CD4-positive, alpha-beta T cell treated with Interleukin-6 for 4 hours (primary cell): ENCODE data around the gene GREB1.

ENCODE experiments used
- DNase-seq: peaks from one replicate; pipeline ENCODE4 v3.0.0-alpha.2; 2020; ENCODE audit warnings: mixed read lengths

The GREB1 gene

DNA sequence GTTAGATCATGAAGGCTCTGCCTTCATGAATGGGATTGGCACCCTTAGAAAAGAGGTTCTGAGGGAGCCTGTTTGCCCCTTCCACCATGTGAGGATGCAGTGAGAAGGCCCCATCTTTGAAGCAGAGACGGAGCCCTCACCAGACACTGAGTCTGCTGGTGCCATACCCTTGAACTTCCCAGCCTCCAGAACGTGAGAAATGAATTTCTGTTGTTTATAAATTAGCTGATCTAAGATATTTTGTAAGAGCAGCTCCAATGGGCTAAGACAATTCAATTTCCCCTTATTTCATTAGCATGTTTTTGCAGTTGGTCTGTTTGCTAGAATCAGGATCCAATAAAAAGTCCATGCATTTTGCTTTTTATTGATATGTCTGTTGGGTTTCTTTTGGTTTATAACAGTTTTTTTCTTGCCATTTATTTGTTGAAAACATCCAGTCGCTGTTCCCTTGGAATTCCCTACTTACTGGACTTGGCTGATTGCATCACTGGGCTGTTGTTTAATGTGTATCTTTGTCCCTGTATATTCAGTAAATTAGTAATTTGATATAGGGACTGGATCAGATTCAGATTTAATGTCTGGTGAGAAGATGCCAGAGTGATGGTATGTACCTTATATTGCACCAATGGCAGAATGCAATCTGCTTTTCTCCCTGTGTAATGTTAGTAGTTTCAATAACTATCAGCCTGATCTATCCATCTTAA lies 24.0 kb upstream of the GREB1 start:
- no peak for DNase-seq

DNA sequence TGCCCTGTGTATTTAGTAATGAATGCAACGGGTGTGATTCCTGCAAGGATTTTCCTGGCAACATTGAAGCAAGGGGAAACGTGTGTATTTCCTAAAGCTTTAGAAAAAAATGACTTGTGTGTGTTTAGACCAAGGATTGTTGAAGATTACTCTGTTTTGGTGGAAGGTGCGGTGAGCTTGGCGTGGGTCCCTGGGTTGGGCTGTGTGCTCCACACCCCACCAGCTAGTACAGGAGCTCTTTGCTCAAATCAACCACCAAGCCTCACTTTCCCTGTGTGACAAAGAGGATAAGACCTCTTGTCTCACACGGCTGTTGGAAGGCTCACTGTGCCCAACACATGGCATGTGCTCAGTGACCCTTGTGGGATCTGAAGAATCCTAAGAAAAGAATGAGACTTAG lies 21.4 kb upstream of the GREB1 start:
- DNase-seq = no peak

- no peak for DNase-seq
Observed at GRCh38 chr2:11513319-11513718, 20.5 kb upstream of the GREB1 start.

DNA sequence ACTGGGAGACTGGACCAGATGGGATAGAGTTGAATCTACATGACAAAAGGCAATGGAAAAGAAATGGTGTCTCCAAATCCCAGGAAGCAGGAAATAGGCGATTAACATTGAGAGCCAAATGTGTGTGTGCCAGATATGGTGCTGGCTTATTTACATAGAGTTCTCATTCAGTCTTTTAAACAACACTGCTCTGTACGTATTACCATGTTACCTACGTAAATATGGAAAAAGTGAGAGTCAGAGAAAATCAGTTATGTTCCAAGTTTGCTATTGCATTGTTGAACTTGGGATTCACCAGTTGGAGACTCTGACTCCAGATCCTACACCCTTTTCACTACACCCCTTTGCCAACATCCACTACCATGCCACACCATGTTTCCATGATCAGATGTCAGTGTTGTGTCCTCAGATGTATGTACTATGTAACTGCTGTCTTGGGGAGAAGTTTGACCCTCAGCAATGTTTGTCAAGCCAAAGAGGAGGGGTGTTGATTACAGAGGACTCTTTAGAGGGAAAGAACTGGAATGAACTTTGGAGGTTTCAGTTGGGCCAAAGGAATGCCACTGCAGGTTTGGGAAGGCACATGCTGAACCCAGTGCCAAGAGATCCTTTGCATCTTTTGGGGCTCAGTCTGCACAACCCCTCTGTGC lies 19.6 kb upstream of the GREB1 start:
- DNase-seq = no peak

DNA sequence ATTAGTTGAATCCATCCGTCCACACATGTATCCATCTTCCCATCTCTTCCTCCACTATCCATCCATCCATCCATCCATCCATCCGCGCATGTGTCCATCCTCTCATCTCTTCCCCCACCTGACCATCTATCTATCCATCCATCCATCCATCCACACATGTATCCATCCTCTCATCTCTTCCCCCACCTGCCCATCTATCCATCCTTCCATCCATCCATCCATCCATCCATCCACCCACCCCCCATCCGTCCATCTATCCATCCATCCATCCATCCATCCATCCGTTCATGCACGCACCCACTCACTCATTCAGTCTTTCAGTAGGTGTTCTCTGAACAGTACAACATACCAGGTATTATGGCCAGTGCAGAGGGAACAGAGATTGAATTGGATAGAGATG lies 18.9 kb upstream of the GREB1 start:
- DNase-seq = no peak

- no peak for DNase-seq
Observed at GRCh38 chr2:11515490-11515981, 18.3 kb upstream of the GREB1 start.

- DNase-seq = no peak
Observed at GRCh38 chr2:11516984-11517648, 16.7 kb upstream of the GREB1 start.

DNA sequence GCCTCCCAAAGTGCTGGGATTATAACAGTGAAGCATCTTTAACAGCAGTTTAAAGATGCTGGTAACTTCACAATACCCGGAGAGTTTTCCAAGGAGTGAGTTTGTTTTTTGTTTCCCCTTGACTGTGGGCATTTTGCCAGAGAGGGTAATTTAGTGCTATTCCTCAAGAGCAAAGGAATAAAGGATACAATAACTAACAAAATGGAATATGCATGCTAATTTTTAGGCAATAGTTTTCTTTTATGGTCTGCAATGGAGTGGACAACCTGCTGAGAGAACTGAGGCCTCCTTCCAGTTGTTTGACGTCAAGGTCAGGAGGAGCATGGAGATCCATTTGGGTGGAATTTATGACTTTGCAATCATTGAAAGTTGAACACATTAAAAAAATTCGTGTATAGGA lies 15.9 kb upstream of the GREB1 start:
- no peak for DNase-seq

- DNase-seq = no peak
Observed at GRCh38 chr2:11520092-11520693, 13.7 kb upstream of the GREB1 start.

- no peak for DNase-seq
Observed at GRCh38 chr2:11521775-11522174, 12.1 kb upstream of the GREB1 start.

GRCh38 chr2:11524470-11524869 lies 9.4 kb upstream of the GREB1 start:
- no peak for DNase-seq

GRCh38 chr2:11525762-11526161 lies 8.1 kb upstream of the GREB1 start:
- no peak for DNase-seq

- no peak for DNase-seq
Observed at GRCh38 chr2:11527001-11527400, 6.8 kb upstream of the GREB1 start.

DNA sequence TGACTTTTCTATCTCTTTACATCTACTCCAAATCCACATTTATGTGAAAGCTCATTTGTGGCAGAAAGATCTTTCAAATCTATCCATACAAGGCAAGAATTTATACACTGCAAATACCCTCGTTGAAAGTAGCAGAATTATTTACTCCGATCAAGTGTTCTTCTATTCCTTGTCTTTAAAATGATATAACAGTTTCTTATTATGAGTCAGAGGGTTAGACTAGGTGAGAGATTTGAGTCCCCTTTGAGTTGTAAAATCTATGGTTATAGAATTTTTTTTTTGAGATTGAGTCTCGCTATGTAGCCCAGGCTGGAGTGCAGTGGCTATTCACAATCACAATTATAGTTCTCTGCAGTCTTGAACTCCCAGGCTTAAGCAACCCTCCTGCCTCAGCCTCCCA lies 5.6 kb upstream of the GREB1 start:
- no peak for DNase-seq

- DNase-seq = no peak
Observed at GRCh38 chr2:11530864-11531465, 2.9 kb upstream of the GREB1 start.

GRCh38 chr2:11532416-11533055 lies 1.3 kb upstream of the GREB1 start:
- DNase-seq = no peak

DNA sequence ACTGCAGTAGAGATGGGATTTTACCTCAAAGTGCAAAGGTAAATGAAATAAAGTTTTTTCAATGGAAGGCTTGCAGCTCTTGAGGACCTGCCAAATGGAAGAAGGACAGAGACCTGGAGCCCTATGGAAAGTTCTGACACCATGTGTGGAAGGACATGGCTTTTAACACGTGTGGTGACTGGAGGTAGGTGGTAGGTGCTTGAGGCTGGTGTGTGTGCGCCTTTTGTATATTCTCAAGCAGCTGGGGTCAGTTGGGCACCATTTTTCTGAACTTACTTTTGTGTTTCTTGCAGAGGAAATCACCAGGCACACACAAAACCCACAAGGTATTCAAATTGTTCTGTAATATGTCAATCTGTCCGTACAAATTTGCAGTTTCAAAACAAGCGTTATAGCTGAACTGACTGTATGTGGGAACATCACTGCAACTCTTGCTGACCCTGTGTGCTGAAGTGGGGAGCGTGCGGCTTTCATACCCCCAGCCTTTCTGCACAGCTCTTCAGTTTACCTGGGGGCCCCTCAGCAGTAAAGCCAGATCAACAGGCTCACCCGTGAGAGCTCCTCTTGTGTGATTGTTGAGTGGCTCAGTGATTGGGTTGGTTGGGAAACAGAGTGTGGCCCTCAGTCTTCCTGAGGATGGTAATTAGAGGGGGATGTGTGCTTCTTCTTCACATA lies 363 bp downstream of the GREB1 start:
- DNase-seq = no peak

- no peak for DNase-seq
Observed at GRCh38 chr2:11534746-11535484, 1.1 kb downstream of the GREB1 start.

DNA sequence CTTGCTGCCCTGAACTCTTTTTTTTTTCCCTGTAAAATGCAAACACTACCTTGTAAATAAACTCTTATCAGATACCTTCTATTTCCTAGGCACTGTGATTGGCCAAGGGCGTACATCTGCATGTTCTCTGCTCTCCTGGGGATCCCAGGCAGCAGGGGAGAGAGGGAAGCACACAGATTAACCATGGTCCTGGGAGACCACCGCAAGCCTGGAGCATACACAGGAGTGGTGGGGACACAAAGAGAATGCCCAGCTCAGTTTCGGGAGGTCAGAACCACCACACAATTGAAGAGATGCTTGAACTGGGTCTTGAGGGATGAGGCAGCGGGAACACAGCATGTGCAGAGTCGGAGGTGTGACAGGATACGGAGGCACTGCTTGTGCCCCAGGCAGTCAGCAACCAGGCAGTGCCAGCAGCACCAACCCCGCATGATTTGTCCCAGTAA lies 2.1 kb downstream of the GREB1 start:
- no peak for DNase-seq

- DNase-seq = no peak
Observed at GRCh38 chr2:11537951-11538350, 4.1 kb downstream of the GREB1 start.
